HG03378 (cell line): Measurements from ENCODE around the gene SMARCAL1.

Experiments used
- ATAC-seq: cut with Tn5 transposase; IDR thresholded peaks from one replicate; pipeline ENCODE4 v1.9.1; 2021; ENCODE audit warnings: mild to moderate bottlenecking, moderate library complexity; ENCODE audit not compliant: unreplicated experiment

The SMARCAL1 gene

DNA sequence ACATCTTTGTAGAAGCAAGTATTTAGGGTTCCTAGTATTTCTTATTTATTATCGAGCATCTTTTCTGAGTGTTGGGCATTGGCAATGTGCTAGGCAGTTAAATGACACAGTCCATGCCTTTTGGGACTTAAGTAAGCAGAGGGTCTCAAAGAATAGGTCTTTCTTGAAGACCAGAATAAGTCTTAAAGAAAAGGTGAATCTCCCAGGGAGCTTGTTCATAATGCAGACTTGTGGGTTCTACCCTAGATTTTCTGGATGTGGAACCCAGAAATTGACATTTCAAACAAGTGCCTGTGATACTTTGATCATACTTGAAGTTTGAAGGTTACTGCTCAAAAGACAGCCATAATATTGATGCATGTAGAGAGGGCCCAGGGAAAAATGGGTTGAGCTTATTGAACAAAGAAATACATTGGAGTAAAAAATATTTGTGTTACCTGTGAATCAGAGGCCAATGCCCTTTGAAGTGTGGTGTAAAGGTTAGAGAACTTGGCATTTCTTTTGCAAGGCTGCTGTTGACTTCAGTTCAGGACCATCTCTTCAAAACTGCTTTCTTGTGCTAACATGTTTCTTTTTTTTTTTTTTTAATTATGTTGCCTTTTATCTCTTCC lies 110.7 kb downstream of the SMARCAL1 start:
- ATAC-seq: no peak

DNA sequence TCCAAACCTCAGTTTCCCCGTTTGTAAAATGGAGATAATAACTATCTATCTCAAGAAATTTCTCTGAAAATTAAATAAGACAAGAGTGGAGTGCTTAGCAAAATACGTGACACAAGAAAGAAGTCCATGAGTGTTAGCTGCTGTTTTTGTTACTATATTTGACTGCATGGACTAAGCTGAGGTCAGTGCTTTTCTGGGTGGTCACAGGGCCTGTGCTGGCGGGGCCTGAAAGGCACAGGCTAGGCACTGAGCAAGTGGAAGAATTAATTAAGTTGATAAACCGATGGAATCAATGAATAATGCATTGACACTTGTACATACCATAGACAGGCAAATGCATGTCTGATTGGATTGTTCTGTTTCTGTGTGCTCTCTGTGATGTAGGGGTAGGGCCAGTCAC lies 113.7 kb downstream of the SMARCAL1 start:
- no peak for ATAC-seq

- ATAC-seq: no peak
These were observed 114.7 kb downstream of the SMARCAL1 start for GRCh38 chr2:216526939-216527338.

- no peak for ATAC-seq
These were observed 115.3 kb downstream of the SMARCAL1 start for GRCh38 chr2:216527600-216527999.

DNA sequence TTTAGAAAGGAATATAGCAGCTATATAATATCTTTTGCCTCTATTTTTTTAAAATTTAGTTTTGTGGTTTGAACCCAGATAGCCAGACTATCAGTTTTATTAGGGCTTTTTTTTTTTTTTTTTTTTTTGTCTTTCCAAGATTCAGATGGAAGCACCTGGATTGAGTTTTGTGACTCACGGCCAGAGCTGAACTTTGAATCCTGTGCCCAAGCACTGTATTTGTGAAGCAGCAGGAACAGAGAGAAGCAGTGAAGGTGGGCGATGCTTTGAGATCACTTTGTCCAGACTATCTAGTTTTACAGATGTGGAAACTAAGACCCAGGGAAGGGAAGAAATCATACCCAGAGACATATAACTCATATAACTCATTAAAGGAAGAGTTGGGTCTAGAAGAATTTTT lies 120.3 kb downstream of the SMARCAL1 start:
- ATAC-seq: no peak
